ENCODE data around the gene HOXC4. TPM values are rescaled to one million over a fixed set of nuclear protein-coding genes. Genes with fewer than 3 reads are reported as not detected.

HOXC4 gene
- total and polyA plus RNA-seq, 4 donors, result 0.18 to 0.86 (median 0.51) TPM

GRCh38 chr12:54056110-54056509, 2.5 kb downstream of the HOXC4 start:
- Histone ChIP-seq H3K4me3 (no peak overlapping the region), H3K9me3 (ENCODE audit: control insufficient read depth in 4 of 4, insufficient read depth in 3 of 4, low read length in 3 of 4) (peaks cover 0 to 3% (median 0%) of the 10 kb centered on the region in 4 donors), H3K9ac (ENCODE audit: insufficient read depth in 1 of 2, low read length in 2 of 2) (no peak overlapping the region), H3K36me3 (ENCODE audit: control insufficient read depth in 4 of 4, insufficient read depth in 4 of 4, low read length in 4 of 4) (no peaks in the 10 kb centered on the region), H3K4me1 (ENCODE audit: control insufficient read depth in 5 of 5, insufficient read depth in 5 of 5, low read length in 5 of 5) (peaks cover 0 to 57% (median 7%) of the 10 kb centered on the region in 5 donors), H3K27ac (ENCODE audit: low read depth in 1 of 2, low read length in 1 of 2) (no peak overlapping the region), H3K27me3 (ENCODE audit: control insufficient read depth in 3 of 3, insufficient read depth in 3 of 3, low read length in 2 of 3) (peaks cover 0 to 82% (median 51%) of the 10 kb centered on the region in 3 donors)
- ATAC-seq (ENCODE audit: insufficient read depth, low FRiP score) (no peak), DNase-seq (no peak)
- TF ChIP-seq CTCF (IDR thresholded peaks at IDR 0.05; ENCODE audit: control extremely low read depth, extremely low read depth), result no peak

GRCh38 chr12:54058128-54058768, 4.6 kb downstream of the HOXC4 start:
- Histone ChIP-seq H3K9ac (ENCODE audit: insufficient read depth in 1 of 2, low read length in 2 of 2) (no peak overlapping the region), H3K27ac (ENCODE audit: low read depth in 1 of 2, low read length in 1 of 2) (no peak overlapping the region), H3K4me3 (no peak overlapping the region), H3K36me3 (ENCODE audit: control insufficient read depth in 4 of 4, insufficient read depth in 4 of 4, low read length in 4 of 4) (no peaks in the 10 kb centered on the region), H3K27me3 (ENCODE audit: control insufficient read depth in 3 of 3, insufficient read depth in 3 of 3, low read length in 2 of 3) (peaks cover 0 to 77% (median 42%) of the 10 kb centered on the region in 3 donors), H3K4me1 (ENCODE audit: control insufficient read depth in 5 of 5, insufficient read depth in 5 of 5, low read length in 5 of 5) (peaks cover 0 to 37% (median 4%) of the 10 kb centered on the region in 5 donors), H3K9me3 (ENCODE audit: control insufficient read depth in 4 of 4, insufficient read depth in 3 of 4, low read length in 3 of 4) (peaks cover 0 to 4% (median 0%) of the 10 kb centered on the region in 4 donors)
- DNase-seq, result no peak
- no peak for TF ChIP-seq CTCF (IDR thresholded peaks at IDR 0.05; ENCODE audit: control extremely low read depth, extremely low read depth)
- no peak for ATAC-seq (ENCODE audit: insufficient read depth, low FRiP score)
- 47 to 61% methylated on average over 14 of the region's 14 CpGs for WGBS, 2 donors

- H3K9me3 ChIP-seq (ENCODE audit: control insufficient read depth in 4 of 4, insufficient read depth in 3 of 4, low read length in 3 of 4), result peaks cover 0 to 3% (median 0%) of the 10 kb centered on the region in 4 donors
- no peak overlapping the region for H3K9ac ChIP-seq (ENCODE audit: insufficient read depth in 1 of 2, low read length in 2 of 2)
- 33 to 44% methylated on average over 7 of the region's 7 CpGs for WGBS, 2 donors
- H3K27me3 ChIP-seq (ENCODE audit: control insufficient read depth in 3 of 3, insufficient read depth in 3 of 3, low read length in 2 of 3), result peaks cover 0 to 76% (median 35%) of the 10 kb centered on the region in 3 donors
- H3K27ac ChIP-seq (ENCODE audit: low read depth in 1 of 2, low read length in 1 of 2), result no peak overlapping the region
- ATAC-seq (ENCODE audit: insufficient read depth, low FRiP score) (no peak), DNase-seq (no peak)
- no peak for TF ChIP-seq CTCF (IDR thresholded peaks at IDR 0.05; ENCODE audit: control extremely low read depth, extremely low read depth)
- no peaks in the 10 kb centered on the region for H3K36me3 ChIP-seq (ENCODE audit: control insufficient read depth in 4 of 4, insufficient read depth in 4 of 4, low read length in 4 of 4)
- peaks cover 0 to 35% (median 3%) of the 10 kb centered on the region in 5 donors for H3K4me1 ChIP-seq (ENCODE audit: control insufficient read depth in 5 of 5, insufficient read depth in 5 of 5, low read length in 5 of 5)
- H3K4me3 ChIP-seq, result no peak overlapping the region
These were observed 6.0 kb downstream of the HOXC4 start for GRCh38 chr12:54059668-54060067.
